ENCODE measurements around the gene RPS25.

GRCh38 chr11:119029069-119029339 lies 10.9 kb upstream of the RPS25 start:
- no peak for TF ChIP-seq EZH2 (IDR thresholded peaks at IDR 0.05; ENCODE audit: insufficient read depth, poor library complexity, severe bottlenecking)
- no peak for TF ChIP-seq EZH2phosphoT487 (IDR thresholded peaks at IDR 0.05; ENCODE audit: insufficient read depth, low read depth)

Data from GM23248 (cell line).